ENCODE results near the gene CTSW. TPM values are rescaled to one million over a fixed set of nuclear protein-coding genes. Genes with fewer than 3 reads are reported as not detected.

CTSW gene
- total and polyA plus RNA-seq, 12 donors, result 0.17 to 7.9 (median 0.55) TPM; not detected in 1

DNA sequence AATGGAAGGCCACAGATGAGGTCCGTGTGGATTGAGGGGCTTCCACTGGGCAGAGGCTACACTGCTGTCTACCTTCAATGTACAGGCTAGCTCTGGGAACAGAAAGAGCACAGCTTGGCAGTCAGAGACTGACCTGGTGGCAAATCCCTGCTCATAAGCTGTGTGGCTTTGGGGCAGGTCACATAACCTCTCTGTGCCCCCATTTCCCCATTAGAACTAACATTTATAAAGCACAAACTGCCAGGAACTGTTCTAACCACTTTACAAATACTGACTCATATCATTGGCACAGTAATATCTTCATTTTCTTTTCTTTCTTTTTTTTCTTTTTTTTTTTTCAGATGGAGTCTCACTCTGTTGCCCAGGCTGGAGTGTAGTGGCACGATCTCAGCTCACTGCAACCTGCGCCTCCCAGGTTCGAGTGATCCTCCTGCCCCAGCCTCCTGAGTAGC, 17.4 kb downstream of the CTSW start:
- no peak for TF ChIP-seq CTCF (IDR thresholded peaks at IDR 0.05)
- intact Hi-C loops (cut with DNase I), result no loop called here
- peaks cover 0 to 9% (median 4%) of the 10 kb centered on the region in 7 donors for H3K27me3 ChIP-seq
- no peak for ATAC-seq
- no peak overlapping the region for H3K4me3 ChIP-seq
- peaks cover 0 to 6% (median 0%) of the 10 kb centered on the region in 9 donors for H3K36me3 ChIP-seq
- no peaks in the 10 kb centered on the region for H3K9me3 ChIP-seq
- H3K27ac ChIP-seq, result no peak overlapping the region
- 92 to 94% methylated on average over 4 of the region's 4 CpGs for WGBS, 2 donors
- no peak for DNase-seq
- peaks cover 15 to 55% (median 44%) of the 10 kb centered on the region in 9 donors for H3K4me1 ChIP-seq

GRCh38 chr11:65898656-65899355, 19.2 kb downstream of the CTSW start:
- Histone ChIP-seq H3K36me3 (peaks cover 0 to 6% (median 0%) of the 10 kb centered on the region in 9 donors), H3K27me3 (peaks cover 0 to 9% (median 4%) of the 10 kb centered on the region in 7 donors), H3K4me1 (peaks cover 7 to 38% (median 27%) of the 10 kb centered on the region in 9 donors), H3K4me3 (peak overlapping the region; percentile 41 to 79 (median 61)), H3K9me3 (no peaks in the 10 kb centered on the region), H3K27ac (peak overlapping the region in 6 of 10 donors; percentile 10 to 93 (median 62))
- intact Hi-C loops (cut with DNase I), result no loop called here
- no peak for TF ChIP-seq CTCF (IDR thresholded peaks at IDR 0.05)
- ATAC-seq (no peak), DNase-seq (no peak)
- WGBS, 2 donors, result 29 to 33% methylated on average over 21 to 28 of the region's 28 CpGs

DNA sequence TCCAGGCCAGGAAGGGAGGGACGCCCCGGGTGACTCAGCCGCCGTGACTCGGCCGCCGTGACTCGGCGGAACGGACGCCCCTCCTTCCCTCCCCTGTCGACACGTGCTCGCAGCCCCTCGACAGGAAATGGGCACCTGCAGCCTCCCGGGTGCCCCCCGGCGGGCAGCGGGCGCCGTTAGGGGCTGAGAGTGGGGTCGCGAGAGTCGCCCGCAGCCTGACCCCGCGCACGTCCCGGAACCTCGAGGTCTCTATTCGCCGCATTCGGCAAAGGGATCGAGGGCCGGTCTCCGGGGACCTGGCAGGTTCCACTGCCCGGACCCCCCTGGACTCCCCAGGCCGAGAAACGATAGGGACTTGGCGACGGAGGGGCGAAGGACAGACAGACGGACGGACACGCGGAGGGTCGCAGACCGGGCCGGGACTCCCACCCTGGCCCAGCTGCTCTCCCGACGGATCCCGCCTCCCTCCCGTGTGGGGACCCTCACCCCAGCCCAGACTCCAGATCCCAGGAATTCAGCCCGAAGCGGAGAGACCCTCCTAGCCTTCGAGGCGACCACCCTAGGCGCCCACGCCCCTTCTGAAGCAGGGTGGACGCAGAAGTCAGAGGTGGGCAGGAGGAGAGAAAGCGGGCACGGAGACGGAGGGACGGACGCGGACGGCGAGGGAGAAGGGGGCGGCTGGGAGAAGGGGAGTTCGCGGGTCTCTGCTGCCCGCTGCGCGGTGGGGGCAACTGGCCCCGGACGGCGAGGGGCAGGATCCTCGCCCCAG, 19.9 kb downstream of the CTSW start:
- TF ChIP-seq CTCF (IDR thresholded peaks at IDR 0.05), result no peak
- peak; percentile 51 to 62 for DNase-seq
- peaks cover 0 to 6% (median 0%) of the 10 kb centered on the region in 9 donors for H3K36me3 ChIP-seq
- H3K4me3 ChIP-seq, result peak overlapping the region; percentile 41 to 79 (median 61)
- WGBS, 2 donors, result 2% methylated on average over 65 to 78 of the region's 78 CpGs
- H3K27ac ChIP-seq, result peak overlapping the region in 7 of 10 donors; percentile 10 to 93 (median 61)
- H3K27me3 ChIP-seq, result peaks cover 0 to 9% (median 4%) of the 10 kb centered on the region in 7 donors
- peaks cover 7 to 30% (median 19%) of the 10 kb centered on the region in 9 donors for H3K4me1 ChIP-seq
- intact Hi-C loops (cut with DNase I), result no loop called here
- H3K9me3 ChIP-seq, result no peaks in the 10 kb centered on the region
- peak; percentile 22 to 79 (median 64) for ATAC-seq

- peak in 1 of 9 donors; percentile 9 for TF ChIP-seq CTCF (IDR thresholded peaks at IDR 0.05)
- Histone ChIP-seq H3K36me3 (peaks cover 0 to 6% (median 0%) of the 10 kb centered on the region in 9 donors), H3K4me3 (peak within 1 kb of the TSS; percentile 41 to 79 (median 61)), H3K4me1 (peaks cover 6 to 25% (median 17%) of the 10 kb centered on the region in 9 donors), H3K9me3 (no peaks in the 10 kb centered on the region), H3K27ac (peak within 1 kb of the TSS in 7 of 10 donors; percentile 10 to 93 (median 61)), H3K27me3 (peaks cover 0 to 9% (median 4%) of the 10 kb centered on the region in 7 donors)
- ATAC-seq, result peak; percentile 88 to 95 (median 91)
- DNase-seq, result peak; percentile 86 to 88
- WGBS, 2 donors, result 2% methylated on average over 74 to 80 of the region's 80 CpGs
- intact Hi-C loops (cut with DNase I), result no loop called here
Observed at GRCh38 chr11:65900125-65900898, 20.7 kb downstream of the CTSW start, which contains the start of gene FOSL1. Gene FOSL1 (minus strand): TSS chr11:65900388. CDS start chr11:65900339, 49 bp downstream.
